Measurements from ENCODE around the gene SLC25A43.

Gene SLC25A43

GRCh38 chrX:119419146-119419545 is 20.0 kb downstream of the SLC25A43 start:
- no peak for TF ChIP-seq CTCF (IDR thresholded peaks at IDR 0.05)

GRCh38 chrX:119419898-119420297 is 20.8 kb downstream of the SLC25A43 start:
- TF ChIP-seq CTCF (IDR thresholded peaks at IDR 0.05), result no peak

GRCh38 chrX:119421016-119421705 is 22.0 kb downstream of the SLC25A43 start:
- TF ChIP-seq CTCF (IDR thresholded peaks at IDR 0.05), result no peak

- TF ChIP-seq CTCF (IDR thresholded peaks at IDR 0.05), result no peak
Observed at GRCh38 chrX:119423631-119424030, 24.5 kb downstream of the SLC25A43 start.

GRCh38 chrX:119424999-119425398 is 25.9 kb downstream of the SLC25A43 start:
- no peak for TF ChIP-seq CTCF (IDR thresholded peaks at IDR 0.05)

- no peak for TF ChIP-seq CTCF (IDR thresholded peaks at IDR 0.05)
Observed at GRCh38 chrX:119427024-119427794, 28.1 kb downstream of the SLC25A43 start.

- TF ChIP-seq CTCF (IDR thresholded peaks at IDR 0.05), result no peak
Observed at GRCh38 chrX:119427795-119428185, 28.7 kb downstream of the SLC25A43 start.

Measured in LNCAP (cell line).